H1 (cell line): ENCODE data around the gene FRG2C. TPM values are rescaled to one million over a fixed set of nuclear protein-coding genes. Genes with fewer than 3 reads are reported as not detected.
"Not testable (repeated sequence)": the region's sequence is repeated elsewhere in the genome, so short reads cannot be mapped to it uniquely, and the experiment has no call there.

ENCODE experiments used
- CTCF ChIA-PET: fragments of 300-600 bp; sonication (Branson Sonifier 250); formaldehyde crosslinking; loops from one replicate; lab custom pipeline; 2021; ENCODE audit not compliant: partially characterized antibody; lab: Charles Lee
- POLR2A ChIA-PET: fragments of 300-600 bp; sonication (Branson Sonifier 250); formaldehyde crosslinking; loops from one replicate; lab custom pipeline; 2021; ENCODE audit warnings: inconsistent platforms; ENCODE audit not compliant: partially characterized antibody; lab: Charles Lee
- DNase-seq, 2 experiments: peaks; one replicate each; pipeline versions ENCODE4 v3.0.0 to v3.0.0-alpha.2; 2010 to 2022; ENCODE audit warnings: low spot score in 2 of 2, low read depth in 1 of 2, mixed read lengths in 1 of 2
- FAIRE-seq: peaks from 2 replicates; lab custom pipeline; 2011; peaks lifted over from hg19 to GRCh38; lab: Jason Lieb, UNC
- H2AFZ ChIP-seq: 2 replicates; pipeline ENCODE4 v1.8.1; 2012; ENCODE audit warnings: low read length, inconsistent platforms
- H2AK5ac ChIP-seq: 2 replicates; pipeline ENCODE4 v1.6.1; 2013; ENCODE audit warnings: low read depth, low read length
- H2BK120ac ChIP-seq: replicated peaks from 2 replicates; pipeline ENCODE3; 2013; ENCODE audit warnings: low read depth, low read length, inconsistent platforms
- H2BK12ac ChIP-seq: 2 replicates; pipeline ENCODE4 v1.6.1; 2013; ENCODE audit warnings: low read depth, low read length
- H2BK15ac ChIP-seq: 2 replicates; pipeline ENCODE4 v1.6.1; 2013; ENCODE audit warnings: low read length
- H2BK20ac ChIP-seq: 2 replicates; pipeline ENCODE4 v1.6.1; 2013; ENCODE audit warnings: low read length
- H2BK5ac ChIP-seq: 2 replicates; pipeline ENCODE4 v1.6.1; 2013; ENCODE audit warnings: low read depth, low read length
- H3K14ac ChIP-seq: 2 replicates; pipeline ENCODE4 v1.6.1; 2013; ENCODE audit warnings: inconsistent platforms; ENCODE audit not compliant: insufficient read length
- H3K18ac ChIP-seq: 2 replicates; pipeline ENCODE4 v1.6.1; 2013; ENCODE audit warnings: low read length; ENCODE audit errors: extremely low read depth
- H3K23ac ChIP-seq: 2 replicates; pipeline ENCODE4 v1.6.1; 2013; ENCODE audit warnings: inconsistent platforms; ENCODE audit not compliant: insufficient read length
- H3K23me2 ChIP-seq: 2 replicates; pipeline ENCODE4 v1.6.1; 2013; ENCODE audit warnings: low read depth, low read length
- H3K27ac ChIP-seq: 2 replicates; pipeline ENCODE4 v1.6.1; 2011; ENCODE audit warnings: low read depth, low read length, inconsistent platforms
- H3K27me3 ChIP-seq, 4 experiments: replicated peaks in 1 of 4; 1 replicate in 1 of 4; 2 replicates in 3 of 4; pipeline versions ENCODE4 v1.6.1 to v1.8.1; 2011 to 2013; ENCODE audit warnings: low read length in 3 of 4, mild to moderate bottlenecking in 3 of 4, inconsistent platforms in 2 of 4, mixed read lengths in 2 of 4, moderate library complexity in 1 of 4; ENCODE audit not compliant: control insufficient read depth in 3 of 4, insufficient read depth in 3 of 4; ENCODE audit errors: extremely low read depth in 1 of 4
- H3K36me3 ChIP-seq, 4 experiments: 2 replicates each; pipeline versions ENCODE4 v1.6.1 to v1.8.1; 2011 to 2013; ENCODE audit warnings: mild to moderate bottlenecking in 4 of 4, low read length in 3 of 4, moderate library complexity in 2 of 4, control low read depth in 1 of 4, inconsistent platforms in 1 of 4; ENCODE audit not compliant: insufficient read depth in 4 of 4, control insufficient read depth in 2 of 4
- H3K4ac ChIP-seq: replicated peaks from 2 replicates; pipeline ENCODE3; 2013; ENCODE audit warnings: low read length, low read depth, mixed read lengths, inconsistent platforms; ENCODE audit not compliant: insufficient read length
- H3K4me1 ChIP-seq, 4 experiments: replicated peaks in 1 of 4; 1 replicate in 1 of 4; 2 replicates in 3 of 4; pipeline versions ENCODE4 v1.6.1 to v1.8.1; 2011 to 2013; ENCODE audit warnings: low read length in 3 of 4, inconsistent platforms in 2 of 4, mixed read lengths in 1 of 4; ENCODE audit not compliant: insufficient read depth in 4 of 4, control insufficient read depth in 3 of 4
- H3K4me2 ChIP-seq, 2 experiments: 2 replicates each; pipeline versions ENCODE4 v1.6.1 to v1.8.1; 2011 to 2013; ENCODE audit warnings: low read depth in 2 of 2, low read length in 2 of 2, control low read depth in 1 of 2, inconsistent platforms in 1 of 2, mild to moderate bottlenecking in 1 of 2; ENCODE audit not compliant: insufficient read depth in 1 of 2
- H3K4me3 ChIP-seq, 4 experiments: fragments of 200-600, 300-600 bp in 1 of 4; sonication (generic), shearing (Covaris generic), sonication (Bioruptor Twin) in 1 of 4; 2 replicates each; pipeline versions ENCODE4 v1.5.1 to v1.8.1; 2011 to 2016; ENCODE audit warnings: low read length in 4 of 4, low read depth in 3 of 4, control low read depth in 2 of 4, inconsistent platforms in 2 of 4, mild to moderate bottlenecking in 2 of 4, mixed read lengths in 1 of 4, moderate library complexity in 1 of 4; ENCODE audit not compliant: insufficient read depth in 2 of 4; ENCODE audit errors: extremely low read depth in 1 of 4
- H3K56ac ChIP-seq: replicated peaks from 2 replicates; pipeline ENCODE3; 2013; ENCODE audit warnings: low read depth, mild to moderate bottlenecking, mixed read lengths, low read length, inconsistent platforms; ENCODE audit not compliant: insufficient read length
- H3K79me1 ChIP-seq: 2 replicates; pipeline ENCODE4 v1.6.1; 2013; ENCODE audit warnings: low read depth, low read length, control low read depth
- H3K79me2 ChIP-seq, 2 experiments: 2 replicates each; pipeline versions ENCODE4 v1.6.1 to v1.8.1; 2012 to 2013; ENCODE audit warnings: low read length in 2 of 2, mild to moderate bottlenecking in 2 of 2, inconsistent platforms in 1 of 2; ENCODE audit not compliant: insufficient read depth in 2 of 2, control insufficient read depth in 1 of 2
- H3K9ac ChIP-seq, 4 experiments: replicated peaks in 1 of 4; 1 replicate in 1 of 4; 2 replicates in 3 of 4; pipeline versions ENCODE4 v1.6.1 to v1.8.1; 2011 to 2013; ENCODE audit warnings: low read depth in 3 of 4, low read length in 3 of 4, control low read depth in 2 of 4, mild to moderate bottlenecking in 2 of 4, moderate library complexity in 2 of 4, inconsistent platforms in 1 of 4; ENCODE audit errors: extremely low read depth in 1 of 4
- H3K9me3 ChIP-seq, 2 experiments: 2 replicates each; pipeline versions ENCODE4 v1.6.1 to v1.8.1; 2012 to 2013; ENCODE audit warnings: mild to moderate bottlenecking in 2 of 2, moderate library complexity in 2 of 2, control low read depth in 1 of 2, inconsistent platforms in 1 of 2, low read depth in 1 of 2, low read length in 1 of 2, mixed read lengths in 1 of 2; ENCODE audit not compliant: insufficient read depth in 2 of 2
- H4K20me1 ChIP-seq, 2 experiments: replicated peaks in 1 of 2; 2 replicates each; pipeline versions ENCODE3 to v1.8.1; 2011 to 2013; ENCODE audit warnings: inconsistent platforms in 2 of 2, low read length in 2 of 2, mild to moderate bottlenecking in 1 of 2; ENCODE audit not compliant: insufficient read depth in 2 of 2, control insufficient read depth in 1 of 2
- H4K5ac ChIP-seq: 2 replicates; pipeline ENCODE4 v1.6.1; 2013; ENCODE audit warnings: low read length, low read depth, mixed read lengths, inconsistent platforms; ENCODE audit not compliant: insufficient read length
- H4K8ac ChIP-seq: 2 replicates; pipeline ENCODE4 v1.8.0; 2013; ENCODE audit warnings: mild to moderate bottlenecking, moderate library complexity, low read length, inconsistent platforms; ENCODE audit not compliant: insufficient read depth; ENCODE audit errors: extremely low read depth
- H4K91ac ChIP-seq: replicated peaks from 2 replicates; pipeline ENCODE3; 2013; ENCODE audit warnings: low read length, mixed read lengths, inconsistent platforms; ENCODE audit not compliant: insufficient read length
- WGBS, 2 experiments: shearing (Covaris generic) in 1 of 2; methylation state at CpG; one replicate each; pipeline versions ENCODE4 v1.1.6 to v1.1.7; 2013 to 2015; ENCODE audit warnings: low lambda C conversion rate in 2 of 2, mixed read lengths in 2 of 2, inconsistent platforms in 1 of 2, low coverage in 1 of 2, missing lambda C conversion rate in 1 of 2; ENCODE audit not compliant: insufficient replicate concordance in 2 of 2, insufficient coverage in 1 of 2, insufficient read length in 1 of 2; ENCODE audit errors: extremely low coverage in 1 of 2, missing lambda C conversion rate in 1 of 2; 5-methylcytosine and 5-hydroxymethylcytosine counted together
- polyA plus RNA-seq, 7 experiments: library from polyadenylated mRNA; depleted of rRNA in 3 of 7; stranded (reverse) in 5 of 7; unstranded in 2 of 7; fragments of >200 nt in 5 of 7; fragments of 200-250 nt in 2 of 7; gene quantifications; 1 replicate in 5 of 7; 2 replicates in 1 of 7; 4 replicates in 1 of 7; pipeline versions ENCODE4 v1.2.1 to v1.2.3, GENCODE V29; 2011 to 2013; ENCODE audit warnings: missing spikeins in 2 of 7, mixed read lengths in 2 of 7
- total RNA-seq: library from RNA; stranded (reverse); fragmentation: NEBNext Ultra II Directional; extraction: Animal tissue kit (Norgen Biotek cat#: 25700); gene quantifications from 2 replicates; pipeline ENCODE4 v1.2.1, GENCODE V29; 2021

Gene FRG2C
- total and polyA plus RNA-seq, 2 of the 8 experiments (the other 6 are each of a cell fraction or from before 2014, with no cell fraction given): not detected

- H3K56ac ChIP-seq, H3K14ac ChIP-seq, H3K4ac ChIP-seq, H3K9ac ChIP-seq, H4K20me1 ChIP-seq, DNase-seq, H2BK15ac ChIP-seq, H3K23me2 ChIP-seq, H4K8ac ChIP-seq, POLR2A ChIA-PET, H2BK20ac ChIP-seq, H2BK12ac ChIP-seq, H3K18ac ChIP-seq, H2BK120ac ChIP-seq, H3K4me1 ChIP-seq, H3K79me2 ChIP-seq, H3K79me1 ChIP-seq, H2AFZ ChIP-seq, H4K91ac ChIP-seq, H3K23ac ChIP-seq, FAIRE-seq, H4K5ac ChIP-seq, H3K27ac ChIP-seq, H3K9me3 ChIP-seq, CTCF ChIA-PET, H2AK5ac ChIP-seq, H3K36me3 ChIP-seq, H2BK5ac ChIP-seq: not testable (repeated sequence)
- H3K27me3 ChIP-seq: peaks cover 13 to 35% (median 26%) of the 10 kb centered on the region in 4 experiments
- peak overlapping the region in 1 of 2 experiments; percentile 58; a peak in 2 of 4 replicates for H3K4me2 ChIP-seq
- H3K4me3 ChIP-seq: peak overlapping the region in 3 of 4 experiments; percentile 72 to 80 (median 77); a peak in 5 of 8 replicates
These were observed 5.1 kb upstream of the FRG2C start for GRCh38 chr3:75659108-75659433.

GRCh38 chr3:75665626-75666025, 1.5 kb downstream of the FRG2C start:
- H3K4me3 ChIP-seq, H3K36me3 ChIP-seq, H3K23me2 ChIP-seq, H3K23ac ChIP-seq, H4K20me1 ChIP-seq, H3K4ac ChIP-seq, H3K4me2 ChIP-seq, POLR2A ChIA-PET, CTCF ChIA-PET, H3K56ac ChIP-seq, H3K79me2 ChIP-seq, DNase-seq, H3K18ac ChIP-seq, H3K9ac ChIP-seq, H3K27ac ChIP-seq, H4K8ac ChIP-seq, H2BK20ac ChIP-seq, H3K14ac ChIP-seq, H3K79me1 ChIP-seq, H2AK5ac ChIP-seq, H4K5ac ChIP-seq, H2BK5ac ChIP-seq, H2BK12ac ChIP-seq, FAIRE-seq, H4K91ac ChIP-seq, H2AFZ ChIP-seq, H2BK120ac ChIP-seq, H2BK15ac ChIP-seq: not testable (repeated sequence)
- Histone ChIP-seq H3K4me1 (peaks cover 0 to 13% (median 8%) of the 10 kb centered on the region in 4 experiments; a peak in 6 of 7 replicates), H3K27me3 (peaks cover 24 to 51% (median 36%) of the 10 kb centered on the region in 4 experiments; a peak in 6 of 7 replicates), H3K9me3 (peaks cover 4 to 18% of the 10 kb centered on the region in 2 experiments; a peak in 3 of 4 replicates)
- 79% methylated on average over 9 of the region's 9 CpGs; no CpG with 5 or more reads in 1 of the 2 experiments for WGBS, 2 experiments
